MG63 (cell line): Measurements from ENCODE around the gene NPLOC4. TPM values are rescaled to one million over a fixed set of nuclear protein-coding genes. Genes with fewer than 3 reads are reported as not detected.
A peak's percentile ranks its signal among the peaks of the same experiment; 100 is the strongest.

Source experiments
- DNase-seq: peaks from one replicate; pipeline ENCODE4 v3.0.0-alpha.2; 2020
- H3K27me3 ChIP-seq: fragments of 250-450 bp; sonication (Bioruptor Pico); 2 replicates; pipeline ENCODE4 v1.5.1; 2020; ENCODE audit warnings: mild to moderate bottlenecking, moderate library complexity
- H3K36me3 ChIP-seq: fragments of 250-450 bp; sonication (Bioruptor Pico); 2 replicates; pipeline ENCODE4 v1.5.1; 2020; ENCODE audit warnings: mild to moderate bottlenecking, moderate library complexity
- H3K4me3 ChIP-seq: fragments of 250-450 bp; sonication (Bioruptor Pico); 2 replicates; pipeline ENCODE4 v1.5.1; 2020; ENCODE audit warnings: mild to moderate bottlenecking, moderate library complexity
- H3K9me3 ChIP-seq: fragments of 250-450 bp; sonication (Bioruptor Pico); 2 replicates; pipeline ENCODE4 v1.5.1; 2020; ENCODE audit warnings: mild to moderate bottlenecking, moderate library complexity
- total RNA-seq: library from RNA; depleted of rRNA; stranded (reverse); fragments of >200 nt; shearing (Covaris generic); gene quantifications from 2 replicates; pipeline ENCODE4 v1.2.3, GENCODE V29; 2014; ENCODE audit warnings: low replicate concordance

Gene NPLOC4
- total RNA-seq, 1 experiment from 2014 or later = 157 TPM

GRCh38 chr17:81666342-81667191, 29.7 kb upstream of the NPLOC4 start, which contains the start of the genes CCDC137 and OXLD1:
Gene CCDC137 (plus strand): TSS chr17:81666737. CDS start chr17:81666767, 30 bp downstream.
Gene OXLD1 (minus strand): TSS chr17:81666605. CDS start chr17:81666577, 28 bp downstream.
- H3K9me3 ChIP-seq = no peaks in the 10 kb centered on the region
- H3K36me3 ChIP-seq = peaks cover 56% of the 10 kb centered on the region
- peak; percentile 99 for DNase-seq
- H3K27me3 ChIP-seq = no peaks in the 10 kb centered on the region
- H3K4me3 ChIP-seq = peak within 1 kb of the TSS; percentile 90

- Histone ChIP-seq H3K4me3 (peak overlapping the region; percentile 90), H3K9me3 (no peaks in the 10 kb centered on the region), H3K27me3 (no peaks in the 10 kb centered on the region), H3K36me3 (peaks cover 51% of the 10 kb centered on the region)
- DNase-seq = no peak
Measured at GRCh38 chr17:81666092-81666341, 29.1 kb upstream of the NPLOC4 start.

GRCh38 chr17:81665205-81666091, 28.5 kb upstream of the NPLOC4 start:
- peak overlapping the region; percentile 90 for H3K4me3 ChIP-seq
- peak; percentile 48 for DNase-seq
- H3K9me3 ChIP-seq = no peaks in the 10 kb centered on the region
- H3K27me3 ChIP-seq = no peaks in the 10 kb centered on the region
- peaks cover 47% of the 10 kb centered on the region for H3K36me3 ChIP-seq

- Histone ChIP-seq H3K4me3 (no peak overlapping the region), H3K36me3 (peaks cover 33% of the 10 kb centered on the region), H3K9me3 (no peaks in the 10 kb centered on the region), H3K27me3 (no peaks in the 10 kb centered on the region)
- DNase-seq = peak; percentile 24
Measured at GRCh38 chr17:81664051-81664470, 27.1 kb upstream of the NPLOC4 start.

GRCh38 chr17:81662002-81662401, 25.1 kb upstream of the NPLOC4 start:
- Histone ChIP-seq H3K4me3 (no peak overlapping the region), H3K9me3 (no peaks in the 10 kb centered on the region), H3K36me3 (peaks cover 16% of the 10 kb centered on the region), H3K27me3 (no peaks in the 10 kb centered on the region)
- no peak for DNase-seq

- no peak for DNase-seq
- Histone ChIP-seq H3K9me3 (no peaks in the 10 kb centered on the region), H3K27me3 (no peaks in the 10 kb centered on the region), H3K36me3 (peaks cover 14% of the 10 kb centered on the region), H3K4me3 (no peak overlapping the region)
Measured at GRCh38 chr17:81660441-81660840, 23.5 kb upstream of the NPLOC4 start.

- Histone ChIP-seq H3K27me3 (no peaks in the 10 kb centered on the region), H3K36me3 (peaks cover 1% of the 10 kb centered on the region; the same call in 1 of the 2 replicates), H3K4me3 (no peak overlapping the region), H3K9me3 (no peaks in the 10 kb centered on the region)
- no peak for DNase-seq
Measured at GRCh38 chr17:81659038-81659437, 22.1 kb upstream of the NPLOC4 start.

- Histone ChIP-seq H3K27me3 (no peaks in the 10 kb centered on the region), H3K4me3 (no peak overlapping the region), H3K9me3 (no peaks in the 10 kb centered on the region), H3K36me3 (no peaks in the 10 kb centered on the region)
- DNase-seq = no peak
Measured at GRCh38 chr17:81656835-81657234, 19.9 kb upstream of the NPLOC4 start.

GRCh38 chr17:81656118-81656743, 19.3 kb upstream of the NPLOC4 start, which contains the start of gene PDE6G:
Gene PDE6G (minus strand): TSS chr17:81656542. CDS start chr17:81653305, 3,237 bp downstream.
- no peak for DNase-seq
- no peaks in the 10 kb centered on the region for H3K27me3 ChIP-seq
- no peaks in the 10 kb centered on the region for H3K36me3 ChIP-seq
- H3K9me3 ChIP-seq = no peaks in the 10 kb centered on the region
- no peak within 1 kb of the TSS for H3K4me3 ChIP-seq

GRCh38 chr17:81655378-81656117, 18.6 kb upstream of the NPLOC4 start:
- no peak overlapping the region for H3K4me3 ChIP-seq
- no peaks in the 10 kb centered on the region for H3K9me3 ChIP-seq
- H3K27me3 ChIP-seq = no peaks in the 10 kb centered on the region
- no peaks in the 10 kb centered on the region for H3K36me3 ChIP-seq
- no peak for DNase-seq

GRCh38 chr17:81652906-81653771, 16.2 kb upstream of the NPLOC4 start:
- Histone ChIP-seq H3K36me3 (no peaks in the 10 kb centered on the region), H3K27me3 (no peaks in the 10 kb centered on the region), H3K4me3 (no peak overlapping the region), H3K9me3 (peaks cover 6% of the 10 kb centered on the region; the same call in 1 of the 2 replicates)
- no peak for DNase-seq

- Histone ChIP-seq H3K27me3 (no peaks in the 10 kb centered on the region), H3K4me3 (no peak overlapping the region), H3K36me3 (no peaks in the 10 kb centered on the region), H3K9me3 (peaks cover 6% of the 10 kb centered on the region; the same call in 1 of the 2 replicates)
- peak; percentile 94 for DNase-seq
Measured at GRCh38 chr17:81651692-81652091, 14.8 kb upstream of the NPLOC4 start.

GRCh38 chr17:81650951-81651350, 14.0 kb upstream of the NPLOC4 start:
- Histone ChIP-seq H3K36me3 (no peaks in the 10 kb centered on the region), H3K27me3 (no peaks in the 10 kb centered on the region), H3K4me3 (no peak overlapping the region), H3K9me3 (peaks cover 6% of the 10 kb centered on the region; the same call in 1 of the 2 replicates)
- no peak for DNase-seq

GRCh38 chr17:81648707-81649085, 11.8 kb upstream of the NPLOC4 start:
- Histone ChIP-seq H3K36me3 (no peaks in the 10 kb centered on the region), H3K4me3 (no peak overlapping the region), H3K9me3 (peaks cover 6% of the 10 kb centered on the region; the same call in 1 of the 2 replicates), H3K27me3 (no peaks in the 10 kb centered on the region)
- no peak for DNase-seq

GRCh38 chr17:81648013-81648706, 11.2 kb upstream of the NPLOC4 start:
- no peak for DNase-seq
- no peak overlapping the region for H3K4me3 ChIP-seq
- H3K9me3 ChIP-seq = peaks cover 6% of the 10 kb centered on the region; the same call in 1 of the 2 replicates
- H3K36me3 ChIP-seq = no peaks in the 10 kb centered on the region
- no peaks in the 10 kb centered on the region for H3K27me3 ChIP-seq
